GDM1 (cell line): ENCODE data around the gene PACRG.

Experiments
- DNase-seq: peaks from one replicate; lab custom pipeline; 2025; lab: John Stamatoyannopoulos, UW

Gene PACRG

DNA sequence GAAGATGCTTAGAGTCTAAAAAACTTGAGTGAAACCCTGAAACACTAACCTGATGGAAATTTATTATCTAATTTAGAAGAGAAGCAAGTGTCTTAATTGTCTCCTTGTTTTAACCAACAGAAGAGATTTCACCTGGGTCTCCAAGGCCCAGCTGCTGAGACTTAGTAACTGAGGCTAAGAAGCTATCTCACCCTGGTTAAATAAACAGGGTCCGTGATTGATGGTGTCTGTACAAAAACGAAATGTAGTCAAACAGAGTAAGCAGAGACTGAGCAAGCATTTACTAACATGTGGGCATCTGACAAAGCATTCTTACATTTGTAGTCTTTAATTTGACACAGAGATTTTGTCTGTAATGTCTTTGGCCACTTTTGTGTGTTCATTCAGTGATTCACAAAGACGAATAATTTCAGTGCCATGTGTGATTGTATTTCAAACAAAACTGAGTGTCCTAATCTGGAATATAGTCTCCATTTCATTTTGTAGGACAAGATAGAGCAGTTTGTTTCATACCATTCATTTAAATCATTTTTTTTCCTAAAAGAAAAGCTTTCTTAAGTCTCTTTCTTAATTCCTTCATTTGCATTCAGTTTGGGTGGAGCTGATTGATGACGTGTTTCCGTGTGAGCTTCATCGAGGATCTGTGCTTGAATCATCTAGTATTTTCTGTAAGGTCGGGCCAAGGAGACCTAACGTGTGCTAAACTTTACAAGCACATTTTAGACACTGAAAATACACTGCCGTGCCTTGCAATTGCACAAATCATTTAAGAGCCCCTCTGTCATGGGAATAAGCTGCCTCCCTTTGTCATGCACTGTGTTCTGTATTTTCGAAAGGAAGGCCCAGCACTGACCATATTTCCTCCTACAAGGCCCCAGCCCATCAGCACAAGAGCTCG, 516.2 kb downstream of the PACRG start:
- no peak for DNase-seq

DNA sequence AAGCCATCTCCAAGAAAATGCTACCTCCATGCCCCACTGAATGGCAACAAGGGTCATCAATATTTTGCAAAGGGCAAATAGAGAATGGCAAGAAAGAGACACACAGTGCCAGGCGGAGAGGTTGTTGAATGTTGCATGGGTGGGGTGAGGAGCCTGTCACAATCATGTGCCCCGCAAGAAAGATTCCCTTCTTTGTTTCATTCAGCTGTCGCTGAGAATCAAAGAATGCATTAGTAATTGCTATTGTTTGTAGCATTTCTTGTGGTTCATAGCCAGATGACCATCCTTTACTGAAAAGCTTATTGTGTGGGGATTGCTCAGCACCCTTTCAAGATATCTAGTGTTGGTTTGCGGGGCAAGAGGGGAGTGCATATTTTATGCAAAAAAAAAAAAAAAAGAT, 520.3 kb downstream of the PACRG start:
- no peak for DNase-seq

DNA sequence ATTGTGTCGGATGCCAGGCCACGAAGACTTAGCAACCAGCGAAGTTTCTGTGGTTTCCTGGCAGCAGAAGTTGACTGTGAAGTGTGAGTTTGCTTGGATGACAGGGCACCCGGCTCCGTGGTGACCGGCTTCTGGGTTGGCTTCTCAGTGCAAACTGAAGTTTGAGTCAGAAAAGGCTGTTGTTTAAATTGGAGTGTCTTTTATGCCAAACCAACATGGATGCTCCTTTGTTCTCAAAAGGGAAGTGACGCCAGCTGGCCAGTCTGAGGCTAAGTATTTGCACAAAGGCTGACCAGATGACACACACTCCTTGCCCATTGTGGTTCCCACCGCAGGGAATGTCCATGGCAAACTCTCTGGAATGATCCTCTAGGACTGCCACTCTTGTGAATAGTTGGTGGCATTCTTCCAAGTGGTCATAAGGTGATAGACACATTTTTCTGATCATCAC, 521.9 kb downstream of the PACRG start:
- DNase-seq, result peak; percentile 4

DNA sequence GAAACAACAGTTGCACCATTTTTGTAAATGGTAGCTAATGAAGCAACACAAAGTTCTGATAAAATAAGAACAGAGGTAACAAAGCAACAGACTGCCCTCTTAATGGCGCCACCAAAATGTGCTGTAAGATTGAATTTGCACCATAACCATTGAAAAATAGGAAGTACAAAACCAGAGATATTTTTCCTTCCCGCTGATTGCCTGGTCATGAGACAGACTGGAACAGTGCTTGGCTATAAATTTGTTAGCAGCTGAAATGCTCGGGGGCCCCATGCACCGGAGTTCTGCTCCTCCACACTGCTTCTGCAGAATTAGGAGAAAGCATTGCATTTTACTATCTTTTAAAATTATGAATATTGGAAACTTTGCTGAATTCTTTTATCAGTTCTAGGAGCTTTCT, 522.3 kb downstream of the PACRG start:
- DNase-seq, result no peak

DNA sequence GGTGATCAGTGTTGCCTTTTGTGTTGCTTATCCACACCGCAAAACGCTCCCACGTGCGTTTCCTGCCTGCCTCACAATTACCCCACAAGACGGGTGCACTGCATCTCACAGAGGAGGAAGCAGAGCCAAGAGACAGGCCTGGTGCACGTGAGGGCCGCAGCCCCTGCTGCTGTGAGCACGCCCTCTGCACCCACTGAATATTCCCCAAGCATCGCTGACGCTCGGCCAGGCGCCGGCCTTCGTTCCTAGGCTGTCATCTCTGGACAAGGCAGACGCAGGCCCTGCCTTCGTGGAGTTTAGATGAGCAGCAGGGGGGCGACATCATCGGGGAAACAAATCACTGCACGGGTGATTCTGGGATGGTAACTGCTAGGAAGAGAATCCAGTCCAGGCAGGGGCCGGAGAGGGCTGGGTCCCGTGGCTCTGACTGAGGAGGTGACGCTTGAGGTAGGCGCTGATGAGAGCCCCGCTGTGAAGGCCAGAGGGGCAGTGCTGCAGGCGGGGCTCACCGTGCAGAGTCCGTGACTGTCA, 524.4 kb downstream of the PACRG start:
- DNase-seq, result no peak

GRCh38 chr6:163253556-163254213, 525.9 kb downstream of the PACRG start:
- no peak for DNase-seq

DNA sequence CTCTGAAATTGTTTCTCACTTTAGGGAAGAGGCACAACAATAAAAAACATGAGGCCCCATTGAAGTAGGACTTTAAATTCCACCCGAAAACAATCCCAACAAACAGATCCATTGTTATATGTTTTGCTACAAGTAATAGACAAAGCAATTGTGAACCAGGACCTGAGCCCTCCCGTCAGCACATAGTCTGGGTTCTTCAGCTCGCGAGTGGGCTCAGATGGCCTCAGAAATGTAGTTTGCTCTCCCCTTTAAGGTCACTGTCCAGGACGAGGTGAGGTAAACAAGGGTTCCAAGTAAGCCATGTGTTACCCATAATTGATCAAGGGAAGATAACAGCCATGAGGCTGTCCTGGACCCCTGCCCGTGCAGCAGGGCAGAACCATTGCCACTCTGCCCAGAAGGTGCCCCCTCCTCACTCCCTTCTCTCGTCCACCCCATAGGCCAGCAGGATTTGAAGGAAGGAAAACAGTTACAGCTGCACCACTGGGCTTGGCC, 526.6 kb downstream of the PACRG start:
- no peak for DNase-seq

- DNase-seq, result no peak
These were observed 527.5 kb downstream of the PACRG start for GRCh38 chr6:163255265-163255664.

GRCh38 chr6:163259689-163260088, 531.9 kb downstream of the PACRG start:
- DNase-seq, result no peak

DNA sequence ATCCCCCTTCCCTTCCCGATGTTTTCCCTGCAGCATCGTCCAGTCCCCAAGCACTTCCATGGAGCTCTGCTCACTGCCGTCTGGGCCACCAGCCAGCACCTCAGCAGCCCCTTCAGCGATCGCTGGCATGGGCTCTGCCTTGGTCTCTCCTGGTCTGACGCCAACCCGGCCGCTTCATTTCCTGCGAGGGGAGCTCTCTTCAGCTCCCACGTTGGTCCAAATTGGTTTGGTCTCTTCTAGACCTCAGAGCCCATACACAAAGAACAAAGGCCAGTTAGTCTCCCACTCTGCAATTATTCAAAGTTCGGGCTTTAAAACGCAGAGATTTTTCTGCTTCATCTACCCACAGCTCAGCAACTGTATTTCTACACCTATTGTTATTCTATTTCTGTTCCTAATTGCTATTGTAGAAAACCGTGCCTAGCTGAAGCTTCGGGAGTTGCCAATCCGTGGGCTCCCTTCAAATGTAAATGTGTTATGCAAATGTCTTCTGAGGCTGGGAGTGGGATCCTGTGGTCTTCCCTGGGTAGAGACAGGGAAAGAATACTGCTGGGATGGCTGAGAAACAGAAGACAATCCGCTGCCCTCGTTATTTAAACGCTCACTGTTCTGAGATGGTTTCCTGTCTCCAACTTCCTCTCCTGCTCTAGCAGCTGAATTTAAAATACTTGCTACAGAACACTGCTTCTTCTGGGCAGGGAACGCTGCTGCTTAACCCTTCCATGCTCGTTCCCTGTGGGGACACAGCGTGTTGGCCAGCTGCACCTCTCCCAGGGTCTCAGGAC, 532.5 kb downstream of the PACRG start:
- peak; percentile 6 for DNase-seq

DNA sequence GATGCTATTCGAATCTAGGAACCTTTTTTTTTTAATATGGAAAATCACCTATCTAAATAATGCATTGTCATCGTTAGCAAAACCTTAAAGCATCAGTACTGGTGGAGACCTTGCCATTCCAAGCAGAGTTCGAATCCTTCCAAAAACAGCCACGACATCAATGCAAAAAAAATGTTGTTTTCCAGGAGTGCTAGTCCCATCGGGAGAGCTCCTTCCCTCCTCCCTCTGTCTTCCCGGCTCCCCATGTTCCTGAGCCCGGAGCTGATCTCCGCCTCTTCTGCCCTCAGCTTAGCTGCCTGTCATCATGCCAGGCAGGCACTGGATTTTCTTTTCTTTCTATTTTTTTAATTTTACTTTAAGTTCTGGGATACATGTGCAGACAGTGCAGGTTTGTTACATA, 533.1 kb downstream of the PACRG start:
- DNase-seq, result no peak

- no peak for DNase-seq
These were observed 533.6 kb downstream of the PACRG start for GRCh38 chr6:163261361-163261760.

GRCh38 chr6:163262080-163262479, 534.3 kb downstream of the PACRG start:
- no peak for DNase-seq

DNA sequence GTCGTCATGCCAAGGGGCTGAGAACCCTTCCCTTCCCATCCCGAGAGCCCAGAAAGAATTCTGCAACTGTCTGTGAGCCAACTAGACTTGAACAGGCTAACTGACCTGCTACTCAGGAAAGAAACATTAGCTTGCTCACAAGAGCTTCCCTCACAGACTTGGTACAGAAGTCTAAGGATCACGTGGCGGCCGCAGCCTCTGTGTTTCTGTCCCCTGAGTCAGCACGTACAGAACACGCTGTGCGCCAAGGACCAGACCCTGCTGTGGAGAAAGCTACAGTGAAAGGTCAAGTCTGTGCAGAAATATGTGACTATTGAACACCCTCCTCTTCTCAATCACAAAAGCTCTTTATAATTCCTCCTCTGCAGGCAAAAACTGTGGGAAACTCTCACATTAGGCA, 535.4 kb downstream of the PACRG start:
- DNase-seq, result no peak

GRCh38 chr6:163263998-163264661, 536.4 kb downstream of the PACRG start:
- no peak for DNase-seq

DNA sequence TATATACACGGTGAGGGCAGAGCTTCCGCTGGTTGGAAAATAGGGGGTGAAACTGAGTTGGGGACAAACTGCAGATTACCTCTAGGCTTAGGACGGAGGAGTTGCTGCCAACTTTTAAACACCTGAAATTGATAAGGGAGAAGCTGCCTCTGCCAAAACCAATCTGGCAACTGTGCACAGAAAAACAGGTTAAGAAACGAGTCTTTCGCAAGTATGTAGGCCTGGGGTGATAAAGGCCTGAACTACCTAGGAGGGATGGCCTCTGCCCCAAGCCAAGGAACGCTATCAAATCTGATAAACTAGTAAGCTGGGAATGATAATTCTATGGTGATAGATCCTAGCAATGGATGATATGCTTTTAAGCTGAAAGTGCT, 536.9 kb downstream of the PACRG start:
- DNase-seq, result no peak

DNA sequence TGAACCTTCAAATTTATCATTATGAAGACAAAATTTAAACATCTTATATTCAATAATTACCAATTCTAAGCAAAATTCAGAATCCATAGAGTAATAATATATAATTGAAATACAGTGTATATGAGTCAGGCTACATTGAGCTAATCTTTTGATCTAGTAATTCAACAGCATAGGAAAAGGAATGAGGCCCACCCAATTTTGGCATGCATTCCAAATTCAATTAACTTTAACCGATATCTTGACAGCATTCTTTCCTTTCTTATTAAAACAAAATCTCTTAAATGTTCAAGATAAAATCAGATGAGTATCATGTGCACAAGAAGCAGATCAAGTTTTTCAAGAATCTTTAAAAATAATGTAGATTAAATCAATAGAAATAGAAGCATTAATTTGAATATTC, 553.9 kb downstream of the PACRG start:
- DNase-seq, result no peak

- no peak for DNase-seq
These were observed 554.9 kb downstream of the PACRG start for GRCh38 chr6:163282672-163283071.

GRCh38 chr6:163284151-163284550, 556.4 kb downstream of the PACRG start:
- DNase-seq, result no peak

GRCh38 chr6:163285691-163286090, 557.9 kb downstream of the PACRG start:
- no peak for DNase-seq

DNA sequence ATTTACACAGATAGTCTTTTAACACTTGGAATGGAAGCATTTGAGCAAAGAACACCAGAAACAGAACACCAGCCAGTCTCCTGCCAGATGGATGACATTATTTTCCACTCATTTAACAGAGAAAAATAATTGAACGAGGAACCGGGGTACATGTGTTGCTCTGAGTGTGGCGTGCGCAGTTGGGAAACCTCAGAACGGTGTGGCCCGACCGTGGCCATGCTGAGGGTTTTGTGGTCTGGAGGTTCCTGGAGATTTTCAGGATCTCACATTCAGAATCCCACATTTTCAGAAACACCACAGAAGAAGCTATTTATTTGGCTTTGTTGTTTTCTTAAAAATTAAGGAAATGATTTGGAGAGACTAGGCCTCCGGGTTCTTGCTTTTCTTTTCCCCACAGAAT, 559.9 kb downstream of the PACRG start:
- DNase-seq, result no peak

DNA sequence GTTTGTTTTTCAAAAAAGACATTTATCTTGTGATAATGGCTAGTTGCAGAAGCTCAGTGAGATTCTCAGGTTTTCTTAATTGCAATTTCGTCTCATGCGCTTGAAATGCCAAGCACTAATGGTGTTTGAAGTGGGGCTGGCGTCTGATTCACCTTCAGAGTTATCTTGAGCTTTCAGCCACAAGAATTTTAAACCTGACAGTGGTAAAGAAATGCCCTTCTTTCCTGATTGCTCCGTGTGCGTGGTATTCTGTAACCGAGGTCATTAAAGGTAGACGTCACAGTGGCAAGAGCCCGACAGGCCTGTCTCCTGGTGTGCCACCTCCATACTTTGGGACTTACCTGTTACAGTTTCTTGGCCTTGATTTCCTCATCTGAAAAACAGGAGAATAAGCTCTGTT, 560.3 kb downstream of the PACRG start:
- no peak for DNase-seq
